Esophagus squamous epithelium (tissue), 5 donors: Measurements from ENCODE around the gene LENEP. TPM values are rescaled to one million over a fixed set of nuclear protein-coding genes. Genes with fewer than 3 reads are reported as not detected.

Experiments
- DNase-seq: peaks from one replicate; lab custom pipeline; 2025; lab: John Stamatoyannopoulos, UW
- H3K27ac ChIP-seq, 4 donors: fragments of 200-600 bp; sonication (generic); one replicate each; pipeline ENCODE4 v1.5.1; 2016 to 2019; ENCODE audit warnings: mild to moderate bottlenecking in 1 of 4
- H3K27me3 ChIP-seq, 4 donors: fragments of 200-600 bp; sonication (generic); 1 replicate in 3 of 4; 2 replicates in 1 of 4; pipeline versions ENCODE4 v1.5.1 to v1.6.0; 2017 to 2021; ENCODE audit warnings: antibody characterized with exemption in 1 of 4
- H3K36me3 ChIP-seq, 3 donors: fragments of 200-600 bp; sonication (generic); one replicate each; pipeline ENCODE4 v1.5.1; 2016 to 2019
- H3K4me1 ChIP-seq, 3 donors: fragments of 200-600 bp; sonication (generic); one replicate each; pipeline ENCODE4 v1.5.1; 2017 to 2019
- H3K4me3 ChIP-seq, 4 donors: fragments of 200-600 bp; sonication (generic); 1 replicate in 3 of 4; 2 replicates in 1 of 4; pipeline ENCODE4 v1.5.1; 2016 to 2019; ENCODE audit warnings: mild to moderate bottlenecking in 2 of 4, moderate library complexity in 1 of 4
- H3K9me3 ChIP-seq, 3 donors: fragments of 200-600 bp; sonication (generic); one replicate each; pipeline ENCODE4 v1.5.1; 2016 to 2019
- POLR2A ChIP-seq, 4 donors: fragments of 450-650 bp; IDR thresholded peaks; one replicate each; pipeline ENCODE4 v1.6.1; 2017; ENCODE audit warnings: antibody characterized with exemption in 4 of 4, mild to moderate bottlenecking in 4 of 4, moderate library complexity in 3 of 4
- WGBS, 2 donors: methylation state at CpG; one replicate each; pipeline ENCODE4 v1.1.5; 2018; 5-methylcytosine and 5-hydroxymethylcytosine counted together
- intact Hi-C: fragments of 100-400 bp; cut with DNase I; formaldehyde crosslinking; loops from one replicate; pipeline ENCODE4 v1.15.0; 2022
- total RNA-seq, 4 donors: library from RNA; depleted of rRNA; stranded (reverse); fragments of >200 nt; gene quantifications; one replicate each; pipeline ENCODE4 v1.1.0, GENCODE V29; 2016
- TF ChIP-seq, protein P1 (sequence below), 6 experiments: fragments of 450-650 bp in 4 of 6; fragments of 200-600 bp in 2 of 6; sonication (generic) in 2 of 6; IDR thresholded peaks; one replicate each; pipeline ENCODE4 v1.5.1; 2016 to 2019; ENCODE audit warnings: antibody characterized with exemption in 6 of 6, mild to moderate bottlenecking in 4 of 6, moderate library complexity in 4 of 6
- donor health status: DM: yes; HTN: yes; CAD: no.

Gene LENEP
- total RNA-seq, 4 donors from 2014 or later: not detected

DNA sequence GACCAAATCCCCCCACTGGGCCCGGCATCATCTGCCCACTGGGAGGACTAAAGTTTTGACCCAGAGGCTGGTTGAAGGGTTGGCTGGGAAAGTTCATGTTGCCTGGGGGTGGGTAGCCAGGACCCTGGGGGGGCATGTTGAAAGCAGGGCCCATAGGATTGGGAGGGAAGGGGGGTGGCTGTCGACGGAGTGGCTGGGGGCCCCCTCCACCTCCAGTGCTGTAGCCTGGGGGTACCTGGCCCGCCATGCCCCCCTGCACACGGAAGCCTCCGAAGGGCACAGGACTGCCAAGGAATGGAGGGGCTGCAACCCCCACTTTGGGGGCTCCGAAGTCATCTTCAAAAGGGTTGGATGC lies 34.0 kb upstream of the LENEP start:
- Histone ChIP-seq H3K27ac (peak overlapping the region in 2 of 4 donors; percentile 4 to 9), H3K4me1 (peaks cover 35 to 81% (median 45%) of the 10 kb centered on the region in 3 donors), H3K36me3 (peaks cover 8 to 46% (median 27%) of the 10 kb centered on the region in 3 donors), H3K4me3 (no peak overlapping the region), H3K9me3 (no peaks in the 10 kb centered on the region), H3K27me3 (no peaks in the 10 kb centered on the region)
- no peak for DNase-seq
- no peak for TF ChIP-seq POLR2A (IDR thresholded peaks at IDR 0.05)
- TF ChIP-seq, protein P1, sequence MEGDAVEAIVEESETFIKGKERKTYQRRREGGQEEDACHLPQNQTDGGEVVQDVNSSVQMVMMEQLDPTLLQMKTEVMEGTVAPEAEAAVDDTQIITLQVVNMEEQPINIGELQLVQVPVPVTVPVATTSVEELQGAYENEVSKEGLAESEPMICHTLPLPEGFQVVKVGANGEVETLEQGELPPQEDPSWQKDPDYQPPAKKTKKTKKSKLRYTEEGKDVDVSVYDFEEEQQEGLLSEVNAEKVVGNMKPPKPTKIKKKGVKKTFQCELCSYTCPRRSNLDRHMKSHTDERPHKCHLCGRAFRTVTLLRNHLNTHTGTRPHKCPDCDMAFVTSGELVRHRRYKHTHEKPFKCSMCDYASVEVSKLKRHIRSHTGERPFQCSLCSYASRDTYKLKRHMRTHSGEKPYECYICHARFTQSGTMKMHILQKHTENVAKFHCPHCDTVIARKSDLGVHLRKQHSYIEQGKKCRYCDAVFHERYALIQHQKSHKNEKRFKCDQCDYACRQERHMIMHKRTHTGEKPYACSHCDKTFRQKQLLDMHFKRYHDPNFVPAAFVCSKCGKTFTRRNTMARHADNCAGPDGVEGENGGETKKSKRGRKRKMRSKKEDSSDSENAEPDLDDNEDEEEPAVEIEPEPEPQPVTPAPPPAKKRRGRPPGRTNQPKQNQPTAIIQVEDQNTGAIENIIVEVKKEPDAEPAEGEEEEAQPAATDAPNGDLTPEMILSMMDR (IDR thresholded peaks at IDR 0.05): no peak
- WGBS, 2 donors: 100% methylated on average over 1 of the region's 7 CpGs; no CpG with 5 or more reads in 1 of the 2 donors
- intact Hi-C loops: loop anchor here (10.0 kb wide), 1 partner anchor 395 kb away; the partner anchor contains the start of gene CHRNB2

DNA sequence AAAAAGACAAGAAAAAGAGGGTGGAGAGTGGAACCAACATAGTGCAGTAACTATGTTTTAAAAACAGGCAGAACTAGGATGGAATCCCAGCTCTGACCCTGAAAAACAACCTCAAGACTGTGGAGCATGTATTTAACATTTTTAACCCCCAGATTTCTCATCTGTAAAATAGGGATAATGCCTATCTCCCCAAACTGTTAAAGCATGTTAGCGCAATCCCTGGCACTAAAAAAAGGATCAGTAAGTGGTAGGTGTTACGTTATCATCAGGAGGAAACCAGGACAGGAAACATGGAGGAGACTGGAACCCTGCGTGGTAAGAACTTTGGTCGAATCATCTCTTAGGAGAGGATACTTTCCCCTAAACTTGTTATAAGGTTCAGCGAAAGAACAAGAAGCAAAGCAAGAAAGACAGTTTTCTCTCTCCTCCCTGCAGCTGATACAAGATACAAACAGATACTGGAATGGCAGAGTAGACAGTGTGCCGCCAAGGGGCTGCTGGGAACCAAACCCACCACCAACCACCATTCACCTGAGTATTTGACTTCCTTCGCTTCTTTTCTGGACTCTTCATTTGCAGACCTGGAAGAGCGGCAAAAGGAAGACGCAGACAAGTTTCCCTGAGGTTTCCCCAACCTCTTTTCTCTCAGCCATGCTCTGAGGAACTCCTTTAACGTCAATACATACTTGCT lies 32.8 kb upstream of the LENEP start:
- intact Hi-C loops: loop anchor here (5.0 to 10.0 kb wide), 2 partner anchors 37 to 104 kb away; partner anchors contain the start of gene EFNA4
- Histone ChIP-seq H3K9me3 (no peaks in the 10 kb centered on the region), H3K4me1 (peaks cover 24 to 69% (median 33%) of the 10 kb centered on the region in 3 donors), H3K27ac (peak overlapping the region; percentile 95 to 99 (median 98)), H3K36me3 (peaks cover 12 to 57% (median 37%) of the 10 kb centered on the region in 3 donors), H3K4me3 (peak overlapping the region; percentile 67 to 98 (median 79)), H3K27me3 (no peaks in the 10 kb centered on the region)
- DNase-seq: no peak
- no peak for TF ChIP-seq POLR2A (IDR thresholded peaks at IDR 0.05)
- TF ChIP-seq, protein P1 (IDR thresholded peaks at IDR 0.05): no peak
- WGBS, 2 donors: 23 to 27% methylated on average over 10 of the region's 10 CpGs

DNA sequence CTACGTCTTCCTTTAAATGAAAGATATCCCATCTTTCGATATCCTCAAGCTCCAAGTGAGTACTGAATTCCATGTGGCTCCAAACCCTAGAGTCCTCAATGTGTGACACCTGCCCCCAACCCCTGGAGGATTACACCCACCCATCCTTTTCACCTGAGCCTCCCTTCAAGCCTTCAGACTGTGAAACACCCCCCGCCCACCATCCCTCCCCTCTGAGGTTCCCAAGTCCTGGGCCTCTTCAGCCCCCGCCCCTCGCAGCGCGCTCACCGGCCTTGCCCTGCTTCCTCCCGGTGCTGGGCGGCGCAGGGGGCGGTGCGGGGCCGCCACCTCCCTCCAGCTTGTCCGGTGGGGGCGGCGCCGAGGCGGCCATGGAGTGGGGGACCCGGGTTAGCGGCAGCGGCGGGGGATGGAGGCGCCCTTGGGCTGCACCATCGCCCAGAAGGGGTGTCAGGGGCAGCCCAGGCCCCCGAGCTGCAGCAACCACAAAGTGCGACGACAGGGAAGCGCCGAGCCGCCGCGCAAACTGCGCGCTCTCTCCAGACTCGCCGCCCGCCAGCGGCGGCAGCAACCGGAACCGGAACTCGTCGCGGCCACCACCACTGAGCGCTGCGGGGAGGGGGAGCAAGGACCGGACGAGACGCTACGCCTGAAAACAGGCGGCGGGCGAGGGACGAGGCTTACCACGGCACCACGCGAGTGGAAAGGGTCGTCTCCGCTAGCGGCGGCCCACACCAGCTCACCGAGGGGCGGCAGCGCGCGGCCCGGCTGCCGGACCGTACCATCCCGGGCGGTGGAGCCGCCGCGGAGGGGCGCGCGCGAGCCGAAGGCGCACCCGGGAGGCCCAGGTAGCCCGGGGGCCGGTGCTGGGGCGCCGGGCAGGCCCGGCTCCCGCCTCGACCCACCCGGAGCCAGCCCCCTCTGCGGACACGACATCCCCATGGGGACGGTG lies 31.9 kb upstream of the LENEP start, which contains the start of gene PYGO2:
PYGO2 (minus strand) TSS at position 576 of the 949 bp plus-strand sequence; CDS start at position 370, 206 bp downstream.
- H3K27ac ChIP-seq: peak within 1 kb of the TSS; percentile 95 to 99 (median 98)
- H3K36me3 ChIP-seq: peaks cover 16 to 66% (median 46%) of the 10 kb centered on the region in 3 donors
- no peaks in the 10 kb centered on the region for H3K27me3 ChIP-seq
- DNase-seq: no peak
- H3K4me1 ChIP-seq: peaks cover 21 to 66% (median 31%) of the 10 kb centered on the region in 3 donors
- TF ChIP-seq POLR2A (IDR thresholded peaks at IDR 0.05): peak in 2 of 4 donors; percentile 68 to 89
- TF ChIP-seq, protein P1 (IDR thresholded peaks at IDR 0.05): peak; percentile 26 to 89 (median 70)
- WGBS, 2 donors: 0% methylated on average over 3 to 11 of the region's 93 CpGs
- intact Hi-C loops: loop anchor here (5.0 to 10.0 kb wide), 2 partner anchors 36 to 103 kb away; partner anchors contain the start of gene EFNA4
- H3K4me3 ChIP-seq: peak within 1 kb of the TSS; percentile 67 to 98 (median 79)
- H3K9me3 ChIP-seq: no peaks in the 10 kb centered on the region

DNA sequence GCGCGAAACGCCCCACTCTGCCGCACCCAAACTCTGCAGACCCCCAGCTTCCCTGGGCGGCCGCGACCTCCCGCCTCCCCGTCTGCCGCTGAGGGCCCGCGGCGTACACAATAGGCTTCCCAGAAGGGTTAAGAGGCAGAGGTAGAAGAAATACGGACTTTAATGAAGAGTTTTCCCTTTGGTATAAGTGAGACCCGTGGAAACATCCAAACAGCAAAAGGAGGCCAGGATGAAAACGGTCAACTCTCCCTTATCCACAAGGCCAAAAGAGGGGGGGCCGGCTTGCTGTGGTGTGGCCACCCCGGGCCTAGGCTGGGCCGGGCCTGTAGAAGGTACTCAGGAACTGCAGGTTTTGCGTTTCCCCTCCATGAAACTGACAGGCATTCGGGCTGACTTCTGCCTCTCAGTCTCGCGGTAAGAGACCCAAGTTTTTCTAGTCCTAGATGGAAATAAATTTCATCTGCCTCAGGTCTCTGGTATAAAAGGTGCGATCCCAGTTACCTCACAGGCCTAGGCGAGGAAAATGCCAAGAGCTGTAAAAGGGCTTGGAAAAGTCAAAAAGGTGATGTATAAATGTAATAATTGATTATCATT lies 31.1 kb upstream of the LENEP start:
- Histone ChIP-seq H3K9me3 (no peaks in the 10 kb centered on the region), H3K27me3 (no peaks in the 10 kb centered on the region), H3K27ac (peak overlapping the region; percentile 95 to 99 (median 98)), H3K4me3 (peak overlapping the region; percentile 67 to 98 (median 79)), H3K36me3 (peaks cover 16 to 74% (median 51%) of the 10 kb centered on the region in 3 donors), H3K4me1 (peaks cover 16 to 65% (median 23%) of the 10 kb centered on the region in 3 donors)
- no peak for TF ChIP-seq POLR2A (IDR thresholded peaks at IDR 0.05)
- TF ChIP-seq, protein P1 (IDR thresholded peaks at IDR 0.05): no peak
- DNase-seq: no peak
- WGBS, 2 donors: 4 to 7% methylated on average over 9 to 11 of the region's 25 CpGs
- intact Hi-C loops: loop anchor here (5.0 to 10.0 kb wide), 2 partner anchors 35 to 103 kb away; partner anchors contain the start of gene EFNA4
